SK-N-SH treated with all-trans-retinoic acid at 6 μM for 48 hours (cell line): ENCODE measurements around the gene FAM131C.

Experiments
- CSRNP3 ChIP-seq: fragments of 250-450 bp; sonication (Bioruptor Pico); IDR thresholded peaks from 2 replicates; pipeline ENCODE4 v1.5.1; 2021; ENCODE audit warnings: mild to moderate bottlenecking, moderate library complexity
- SNAI2 ChIP-seq: fragments of 250-450 bp; sonication (Bioruptor Pico); IDR thresholded peaks from 2 replicates; pipeline ENCODE4 v1.5.0; 2020; ENCODE audit warnings: mild to moderate bottlenecking, moderate library complexity

GRCh38 chr1:16020325-16020724, 53.1 kb downstream of the FAM131C start:
- TF ChIP-seq SNAI2 (CRISPR knock-in tag) (no peak), CSRNP3 (no peak)
